ENCODE results near the gene WDR70. TPM values are rescaled to one million over a fixed set of nuclear protein-coding genes. Genes with fewer than 3 reads are reported as not detected.

WDR70 gene
- total RNA-seq, 1 experiment from 2014 or later: 35.0 TPM

GRCh38 chr5:37739817-37740261 lies 360.7 kb downstream of the WDR70 start (continued):
- TF ChIP-seq ATF2 (CRISPR knock-in tag; IDR thresholded peaks at IDR 0.05; ENCODE audit: borderline replicate concordance, low read depth) (no peak), NFATC4 (CRISPR knock-in tag; IDR thresholded peaks at IDR 0.05) (no peak), ATF3 (CRISPR knock-in tag; conservative IDR thresholded peaks at IDR 0.05) (no peak), NFYB (CRISPR knock-in tag; conservative IDR thresholded peaks at IDR 0.05; ENCODE audit: low read depth) (no peak), ETV6 (CRISPR knock-in tag; IDR thresholded peaks at IDR 0.05) (no peak), TP53 (CRISPR knock-in tag; IDR thresholded peaks at IDR 0.05) (no peak), ARID4B (CRISPR knock-in tag; IDR thresholded peaks at IDR 0.05; ENCODE audit: borderline replicate concordance) (no peak), ESRRA (CRISPR knock-in tag; IDR thresholded peaks at IDR 0.05; ENCODE audit: borderline replicate concordance) (no peak), TEAD4 (CRISPR knock-in tag; IDR thresholded peaks at IDR 0.05) (no peak)

- Mint-ChIP-seq H3K4me1 (no peaks in the 10 kb centered on the region), H3K27ac (no peak overlapping the region), H3K27me3 (ENCODE audit: low read depth) (no peaks in the 10 kb centered on the region), H3K4me3 (no peak overlapping the region), H3K36me3 (peaks cover 17% of the 10 kb centered on the region), H3K9me3 (peaks cover 32% of the 10 kb centered on the region)
- no peak for ATAC-seq
- TF ChIP-seq PRRX2 (CRISPR knock-in tag; IDR thresholded peaks at IDR 0.05) (no peak), E2F4 (CRISPR knock-in tag; IDR thresholded peaks at IDR 0.05; ENCODE audit: borderline replicate concordance, low read depth) (no peak), TP53 (CRISPR knock-in tag; IDR thresholded peaks at IDR 0.05) (no peak), MYBL2 (CRISPR knock-in tag; IDR thresholded peaks at IDR 0.05) (no peak), ERG (CRISPR knock-in tag; IDR thresholded peaks at IDR 0.05) (no peak), NR1H2 (CRISPR knock-in tag; IDR thresholded peaks at IDR 0.05) (no peak), HMGA2 (CRISPR knock-in tag; IDR thresholded peaks at IDR 0.05) (no peak), IRF2 (CRISPR knock-in tag; IDR thresholded peaks at IDR 0.05; ENCODE audit: borderline replicate concordance, low read depth) (no peak), SP1 (CRISPR knock-in tag; conservative IDR thresholded peaks at IDR 0.05) (no peak), ATF6 (CRISPR knock-in tag; IDR thresholded peaks at IDR 0.05) (no peak), SMAD4 (CRISPR knock-in tag; IDR thresholded peaks at IDR 0.05) (no peak), CREM (CRISPR knock-in tag; IDR thresholded peaks at IDR 0.05) (no peak), JAZF1 (CRISPR knock-in tag; IDR thresholded peaks at IDR 0.05) (no peak)
- ChIA-PET CTCF (interaction anchor here (0.9 to 1.8 kb wide), 3 partner anchors 16 to 327 kb away, joined by 3 to 7 read pairs (median 4); no protein-coding TSS in a partner anchor), POLR2A (no interaction called here)
- DNase-seq (ENCODE audit: low spot score): no peak
Observed at GRCh38 chr5:37740331-37741066, 361.4 kb downstream of the WDR70 start.

Data from WTC11 (cell line).